HCT116 (cell line): ENCODE measurements around the gene CSHL1. TPM values are rescaled to one million over a fixed set of nuclear protein-coding genes. Genes with fewer than 3 reads are reported as not detected.
"Not testable (repeated sequence)": the region's sequence is repeated elsewhere in the genome, so short reads cannot be mapped to it uniquely, and the experiment has no call there.

Experiments used
- ATAC-seq: fragments of 200-7000 bp; cut with Tn5 transposase; 2 replicates; pipeline ENCODE4 v1.9.1; 2020; ENCODE audit warnings: mild to moderate bottlenecking, moderate library complexity
- BruUV-seq: library from RNA; stranded (reverse); fragments of 400-500 nt; replicated peaks from 2 replicates; lab custom pipeline; 2021; lab: Mats Ljungman, UMichigan
- CTCF ChIA-PET: fragments of 300-600 bp; sonication (Branson Sonifier 250); formaldehyde crosslinking; loops from one replicate; lab custom pipeline; 2021; ENCODE audit warnings: antibody characterized with exemption; lab: Charles Lee
- POLR2A ChIA-PET: fragments of 300-600, 350-600 bp; sonication (Branson Sonifier 250); formaldehyde crosslinking; loops from one replicate; lab custom pipeline; 2021; ENCODE audit warnings: antibody characterized with exemption; lab: Charles Lee
- RAD21 ChIA-PET, 2 experiments: fragments of 300-600 bp; sonication (Branson Sonifier 250); formaldehyde crosslinking; loops; one replicate each; lab custom pipeline; 2023; ENCODE audit warnings: low total read pairs in 2 of 2; ENCODE audit not compliant: uncharacterized antibody in 2 of 2, unreplicated experiment in 2 of 2, low non-redundant PET in 1 of 2; lab: Charles Lee
- DNase-seq: peaks from one replicate; pipeline ENCODE4 v3.0.0-alpha.2; 2010; ENCODE audit warnings: low read depth, low spot score
- H2AFZ ChIP-seq: fragments of 200-600 bp; shearing (Covaris generic), sonication (generic); 2 replicates; pipeline ENCODE4 v1.6.1; 2017; ENCODE audit warnings: low read depth, mixed run types, mixed read lengths, antibody characterized with exemption, low read length; ENCODE audit not compliant: poor library complexity, severe bottlenecking
- H3K27ac ChIP-seq: 2 replicates; pipeline ENCODE4 v1.5.1; 2012; ENCODE audit warnings: low read depth, low read length
- H3K27me3 ChIP-seq: fragments of 200-600 bp; sonication (generic); 2 replicates; pipeline ENCODE4 v1.6.1; 2016; ENCODE audit warnings: mixed run types, low read length, mixed read lengths; ENCODE audit not compliant: insufficient read depth
- H3K36me3 ChIP-seq, 2 experiments: fragments of 200-500 bp in 1 of 2; fragments of 200-600 bp in 1 of 2; sonication (Bioruptor generic) in 1 of 2; sonication (generic) in 1 of 2; 2 replicates each; pipeline versions ENCODE4 v1.5.1 to v1.6.1; 2014 to 2016; ENCODE audit warnings: low read length in 2 of 2, inconsistent platforms in 1 of 2, mixed read lengths in 1 of 2, mixed run types in 1 of 2; ENCODE audit not compliant: insufficient read depth in 2 of 2, control insufficient read depth in 1 of 2
- H3K4me1 ChIP-seq, 2 experiments: fragments of 200-600 bp in 1 of 2; sonication (generic) in 1 of 2; 2 replicates each; pipeline versions ENCODE4 v1.5.1 to v1.6.1; 2012 to 2017; ENCODE audit warnings: low read length in 2 of 2, inconsistent platforms in 1 of 2, mild to moderate bottlenecking in 1 of 2, mixed read lengths in 1 of 2, mixed run types in 1 of 2, moderate library complexity in 1 of 2; ENCODE audit not compliant: insufficient read depth in 2 of 2, control insufficient read depth in 1 of 2
- H3K4me2 ChIP-seq: fragments of 200-600 bp; sonication (generic); 2 replicates; pipeline ENCODE4 v1.6.1; 2017; ENCODE audit warnings: mixed run types, low read length, mixed read lengths
- H3K4me3 ChIP-seq, 2 experiments: fragments of 200-600 bp in 1 of 2; sonication (generic) in 1 of 2; replicated peaks in 1 of 2; 2 replicates each; pipeline ENCODE4 v1.5.1; 2011 to 2016; ENCODE audit warnings: low read length in 2 of 2, control low read depth in 1 of 2, low read depth in 1 of 2, mild to moderate bottlenecking in 1 of 2, mixed read lengths in 1 of 2, mixed run types in 1 of 2
- H3K79me2 ChIP-seq: fragments of 200-600 bp; sonication (generic); 2 replicates; pipeline ENCODE4 v1.6.1; 2017; ENCODE audit warnings: mild to moderate bottlenecking, mixed run types, low read length, moderate library complexity, mixed read lengths; ENCODE audit not compliant: insufficient read depth
- H3K9ac ChIP-seq: fragments of 200-600 bp; sonication (generic); 2 replicates; pipeline ENCODE4 v1.6.1; 2016; ENCODE audit warnings: low read length, mixed read lengths
- H3K9me2 ChIP-seq: fragments of 200-600 bp; sonication (generic), shearing (Covaris generic); 2 replicates; pipeline ENCODE4 v1.6.1; 2017; ENCODE audit warnings: mixed run types, mild to moderate bottlenecking, moderate library complexity; ENCODE audit not compliant: insufficient read depth
- H3K9me3 ChIP-seq, 2 experiments: fragments of 200-500 bp in 1 of 2; fragments of 200-600 bp in 1 of 2; sonication (Bioruptor generic) in 1 of 2; sonication (generic) in 1 of 2; 2 replicates each; pipeline ENCODE4 v1.6.1; 2014 to 2017; ENCODE audit warnings: low read length in 2 of 2, mixed read lengths in 2 of 2, inconsistent platforms in 1 of 2, low read depth in 1 of 2, mild to moderate bottlenecking in 1 of 2, mixed run types in 1 of 2, moderate library complexity in 1 of 2; ENCODE audit not compliant: control insufficient read depth in 1 of 2, insufficient read depth in 1 of 2
- H4K20me1 ChIP-seq: fragments of 200-600 bp; sonication (generic), shearing (Covaris generic); 2 replicates; pipeline ENCODE4 v1.6.1; 2017; ENCODE audit warnings: mixed run types, mild to moderate bottlenecking, moderate library complexity; ENCODE audit not compliant: insufficient read depth
- CBX3 ChIP-seq: IDR thresholded peaks from 2 replicates; pipeline ENCODE4 v1.6.1; 2012; ENCODE audit warnings: low read depth
- ELF1 ChIP-seq: IDR thresholded peaks from 2 replicates; pipeline ENCODE4 v1.6.1; 2012; ENCODE audit warnings: low read depth, borderline replicate concordance
- FOSL1 ChIP-seq: IDR thresholded peaks from 2 replicates; pipeline ENCODE4 v1.6.1; 2012; ENCODE audit warnings: low read depth
- RAD21 ChIP-seq: IDR thresholded peaks from 2 replicates; pipeline ENCODE4 v1.6.1; 2012; ENCODE audit warnings: low read depth, mild to moderate bottlenecking
- SRF ChIP-seq: IDR thresholded peaks from 2 replicates; pipeline ENCODE4 v1.6.1; 2012; ENCODE audit warnings: low read depth
- ZNF274 ChIP-seq: fragments of 200-500 bp; sonication (Bioruptor generic); IDR thresholded peaks from 2 replicates; pipeline ENCODE4 v1.6.1; 2014; ENCODE audit warnings: mild to moderate bottlenecking, low read depth, low read length, inconsistent platforms
- intact Hi-C: fragments of 100-400 bp; cut with micrococcal nuclease; formaldehyde crosslinking; loops from 2 replicates; pipeline ENCODE4 v1.10.0; 2022
- total RNA-seq: library from RNA; stranded (reverse); gene quantifications from one replicate; pipeline ENCODE4 v1.2.1, GENCODE V29; 2021; ENCODE audit not compliant: unreplicated experiment
- TF ChIP-seq, protein P1 (sequence below), 3 experiments: fragments of 200-600 bp in 1 of 3; sonication (generic) in 1 of 3; IDR thresholded peaks in 2 of 3; conservative IDR thresholded peaks in 1 of 3; 2 replicates each; pipeline ENCODE4 v1.5.1; 2012 to 2017; ENCODE audit warnings: low read depth in 2 of 3, low read length in 2 of 3, antibody characterized with exemption in 1 of 3, borderline replicate concordance in 1 of 3, control low read depth in 1 of 3, mild to moderate bottlenecking in 1 of 3, mixed read lengths in 1 of 3, mixed run types in 1 of 3, moderate library complexity in 1 of 3; ENCODE audit not compliant: insufficient read depth in 1 of 3
- TF ChIP-seq, protein P2 (sequence below): IDR thresholded peaks from 2 replicates; pipeline ENCODE4 v1.6.1; 2011; ENCODE audit warnings: mild to moderate bottlenecking, low read length, moderate library complexity; ENCODE audit not compliant: insufficient replicate concordance; ENCODE audit errors: extremely low read depth
- TF ChIP-seq, protein P3 (sequence below): IDR thresholded peaks from 2 replicates; pipeline ENCODE4 v1.6.1; 2012; ENCODE audit warnings: low read depth
- TF ChIP-seq, protein P4 (sequence below): IDR thresholded peaks from 2 replicates; pipeline ENCODE4 v1.6.1; 2012

The CSHL1 gene
- total RNA-seq, 1 experiment from 2014 or later: not detected

DNA sequence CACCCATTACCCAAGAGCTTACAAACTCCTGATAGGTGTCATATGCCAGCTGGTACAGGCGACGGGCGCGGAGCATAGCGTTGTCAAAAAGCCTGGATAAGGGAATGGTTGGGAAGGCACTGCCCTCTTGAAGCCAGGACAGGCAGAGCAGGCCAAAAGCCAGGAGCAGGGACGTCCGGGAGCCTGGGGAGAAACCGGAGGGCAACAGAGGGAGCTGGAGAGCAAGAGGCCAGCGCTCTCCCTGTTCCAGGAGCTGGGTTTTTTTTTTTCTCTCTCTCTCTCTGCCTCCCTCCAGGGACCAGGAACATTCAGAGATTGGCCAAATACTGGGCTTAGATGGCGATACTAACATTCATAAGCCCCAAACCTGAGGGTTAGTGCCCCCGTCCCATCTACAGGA is 29.7 kb downstream of the CSHL1 start:
- TF ChIP-seq, protein P1, sequence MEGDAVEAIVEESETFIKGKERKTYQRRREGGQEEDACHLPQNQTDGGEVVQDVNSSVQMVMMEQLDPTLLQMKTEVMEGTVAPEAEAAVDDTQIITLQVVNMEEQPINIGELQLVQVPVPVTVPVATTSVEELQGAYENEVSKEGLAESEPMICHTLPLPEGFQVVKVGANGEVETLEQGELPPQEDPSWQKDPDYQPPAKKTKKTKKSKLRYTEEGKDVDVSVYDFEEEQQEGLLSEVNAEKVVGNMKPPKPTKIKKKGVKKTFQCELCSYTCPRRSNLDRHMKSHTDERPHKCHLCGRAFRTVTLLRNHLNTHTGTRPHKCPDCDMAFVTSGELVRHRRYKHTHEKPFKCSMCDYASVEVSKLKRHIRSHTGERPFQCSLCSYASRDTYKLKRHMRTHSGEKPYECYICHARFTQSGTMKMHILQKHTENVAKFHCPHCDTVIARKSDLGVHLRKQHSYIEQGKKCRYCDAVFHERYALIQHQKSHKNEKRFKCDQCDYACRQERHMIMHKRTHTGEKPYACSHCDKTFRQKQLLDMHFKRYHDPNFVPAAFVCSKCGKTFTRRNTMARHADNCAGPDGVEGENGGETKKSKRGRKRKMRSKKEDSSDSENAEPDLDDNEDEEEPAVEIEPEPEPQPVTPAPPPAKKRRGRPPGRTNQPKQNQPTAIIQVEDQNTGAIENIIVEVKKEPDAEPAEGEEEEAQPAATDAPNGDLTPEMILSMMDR (IDR thresholded peaks at IDR 0.05 in 2 of 3, conservative IDR thresholded peaks at IDR 0.05 in 1 of 3; ENCODE audit: borderline replicate concordance in 1 of 3, insufficient read depth in 1 of 3, low read depth in 2 of 3, low read length in 2 of 3): peak in 2 of 3 experiments; percentile 11; a peak in 1 of 6 replicates

DNA sequence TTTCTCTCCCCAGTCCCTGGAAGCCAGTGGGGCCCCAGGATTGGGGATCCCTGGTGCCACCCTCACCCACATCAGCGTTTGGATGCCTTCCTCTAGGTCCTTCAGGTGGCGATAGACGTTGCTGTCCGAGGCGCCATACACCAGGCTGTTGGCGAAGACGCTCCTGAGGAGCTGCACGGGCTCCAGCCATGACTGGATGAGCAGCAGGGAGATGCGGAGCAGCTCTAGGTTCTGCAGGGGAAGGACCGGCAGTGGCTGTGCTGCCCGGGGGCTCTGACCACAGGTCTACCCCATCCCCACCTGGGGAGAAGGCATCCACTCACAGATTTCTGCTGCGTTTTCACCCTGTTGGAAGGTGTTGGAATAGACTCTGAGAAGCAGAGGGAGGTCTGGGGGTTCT is 30.4 kb downstream of the CSHL1 start:
- Histone ChIP-seq H3K4me3 (no peak overlapping the region), H3K9me3 (no peaks in the 10 kb centered on the region), H3K9me2 (no peaks in the 10 kb centered on the region), H3K36me3 (no peaks in the 10 kb centered on the region), H3K27ac (no peak overlapping the region), H3K27me3 (no peaks in the 10 kb centered on the region), H2AFZ (no peak overlapping the region), H3K4me1 (peaks cover 0 to 7% of the 10 kb centered on the region in 2 experiments; a peak in 3 of 4 replicates), H3K4me2 (no peak overlapping the region), H3K79me2 (no peaks in the 10 kb centered on the region), H4K20me1 (no peaks in the 10 kb centered on the region), H3K9ac (no peak overlapping the region)
- CTCF ChIA-PET: interaction anchor here (0.6 to 1.5 kb wide), 5 partner anchors 11 to 1218 kb away, joined by 3 to 6 read pairs (median 5); no protein-coding TSS in a partner anchor
- ATAC-seq: no peak
- RAD21 ChIA-PET: no interaction called here
- TF ChIP-seq SRF (no peak), ELF1 (no peak), RAD21 (no peak), FOSL1 (no peak), CBX3 (no peak), ZNF274 (no peak)
- TF ChIP-seq, protein P2, sequence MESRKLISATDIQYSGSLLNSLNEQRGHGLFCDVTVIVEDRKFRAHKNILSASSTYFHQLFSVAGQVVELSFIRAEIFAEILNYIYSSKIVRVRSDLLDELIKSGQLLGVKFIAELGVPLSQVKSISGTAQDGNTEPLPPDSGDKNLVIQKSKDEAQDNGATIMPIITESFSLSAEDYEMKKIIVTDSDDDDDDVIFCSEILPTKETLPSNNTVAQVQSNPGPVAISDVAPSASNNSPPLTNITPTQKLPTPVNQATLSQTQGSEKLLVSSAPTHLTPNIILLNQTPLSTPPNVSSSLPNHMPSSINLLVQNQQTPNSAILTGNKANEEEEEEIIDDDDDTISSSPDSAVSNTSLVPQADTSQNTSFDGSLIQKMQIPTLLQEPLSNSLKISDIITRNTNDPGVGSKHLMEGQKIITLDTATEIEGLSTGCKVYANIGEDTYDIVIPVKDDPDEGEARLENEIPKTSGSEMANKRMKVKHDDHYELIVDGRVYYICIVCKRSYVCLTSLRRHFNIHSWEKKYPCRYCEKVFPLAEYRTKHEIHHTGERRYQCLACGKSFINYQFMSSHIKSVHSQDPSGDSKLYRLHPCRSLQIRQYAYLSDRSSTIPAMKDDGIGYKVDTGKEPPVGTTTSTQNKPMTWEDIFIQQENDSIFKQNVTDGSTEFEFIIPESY: no peak
- TF ChIP-seq, protein P3, sequence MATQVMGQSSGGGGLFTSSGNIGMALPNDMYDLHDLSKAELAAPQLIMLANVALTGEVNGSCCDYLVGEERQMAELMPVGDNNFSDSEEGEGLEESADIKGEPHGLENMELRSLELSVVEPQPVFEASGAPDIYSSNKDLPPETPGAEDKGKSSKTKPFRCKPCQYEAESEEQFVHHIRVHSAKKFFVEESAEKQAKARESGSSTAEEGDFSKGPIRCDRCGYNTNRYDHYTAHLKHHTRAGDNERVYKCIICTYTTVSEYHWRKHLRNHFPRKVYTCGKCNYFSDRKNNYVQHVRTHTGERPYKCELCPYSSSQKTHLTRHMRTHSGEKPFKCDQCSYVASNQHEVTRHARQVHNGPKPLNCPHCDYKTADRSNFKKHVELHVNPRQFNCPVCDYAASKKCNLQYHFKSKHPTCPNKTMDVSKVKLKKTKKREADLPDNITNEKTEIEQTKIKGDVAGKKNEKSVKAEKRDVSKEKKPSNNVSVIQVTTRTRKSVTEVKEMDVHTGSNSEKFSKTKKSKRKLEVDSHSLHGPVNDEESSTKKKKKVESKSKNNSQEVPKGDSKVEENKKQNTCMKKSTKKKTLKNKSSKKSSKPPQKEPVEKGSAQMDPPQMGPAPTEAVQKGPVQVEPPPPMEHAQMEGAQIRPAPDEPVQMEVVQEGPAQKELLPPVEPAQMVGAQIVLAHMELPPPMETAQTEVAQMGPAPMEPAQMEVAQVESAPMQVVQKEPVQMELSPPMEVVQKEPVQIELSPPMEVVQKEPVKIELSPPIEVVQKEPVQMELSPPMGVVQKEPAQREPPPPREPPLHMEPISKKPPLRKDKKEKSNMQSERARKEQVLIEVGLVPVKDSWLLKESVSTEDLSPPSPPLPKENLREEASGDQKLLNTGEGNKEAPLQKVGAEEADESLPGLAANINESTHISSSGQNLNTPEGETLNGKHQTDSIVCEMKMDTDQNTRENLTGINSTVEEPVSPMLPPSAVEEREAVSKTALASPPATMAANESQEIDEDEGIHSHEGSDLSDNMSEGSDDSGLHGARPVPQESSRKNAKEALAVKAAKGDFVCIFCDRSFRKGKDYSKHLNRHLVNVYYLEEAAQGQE: no peak
- TF ChIP-seq, protein P4, sequence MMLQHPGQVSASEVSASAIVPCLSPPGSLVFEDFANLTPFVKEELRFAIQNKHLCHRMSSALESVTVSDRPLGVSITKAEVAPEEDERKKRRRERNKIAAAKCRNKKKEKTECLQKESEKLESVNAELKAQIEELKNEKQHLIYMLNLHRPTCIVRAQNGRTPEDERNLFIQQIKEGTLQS: no peak
- DNase-seq: no peak
- intact Hi-C loops: no loop called here
- POLR2A ChIA-PET: no interaction called here
- no TSS peak for BruUV-seq

More for the DNA sequence above, 29.7 kb downstream of the CSHL1 start:
- intact Hi-C loops, H3K4me1 ChIP-seq, ATAC-seq, H2AFZ ChIP-seq, H3K27me3 ChIP-seq, POLR2A ChIA-PET, H3K36me3 ChIP-seq, H3K9ac ChIP-seq, H3K27ac ChIP-seq, H3K4me2 ChIP-seq, H3K9me3 ChIP-seq, DNase-seq, H4K20me1 ChIP-seq, BruUV-seq, H3K79me2 ChIP-seq, RAD21 ChIA-PET, H3K4me3 ChIP-seq, H3K9me2 ChIP-seq: not testable (repeated sequence)
- CTCF ChIA-PET: interaction anchor here (0.6 to 1.5 kb wide), 7 partner anchors 11 to 1218 kb away, joined by 3 to 6 read pairs (median 5); no protein-coding TSS in a partner anchor
